LNCaP clone FGC (cell line): Measurements from ENCODE around the gene SPANXN1.
"Not testable (repeated sequence)": the region's sequence is repeated elsewhere in the genome, so short reads cannot be mapped to it uniquely, and the experiment has no call there.

Experiments
- DNase-seq: peaks from one replicate; pipeline ENCODE4 v3.0.0-alpha.2; 2011; ENCODE audit warnings: low read depth
- H3K4me3 ChIP-seq: 2 replicates; pipeline ENCODE4 v1.5.1; 2011; ENCODE audit warnings: mild to moderate bottlenecking, low read depth, low read length, control low read depth
- TF ChIP-seq, protein P1 (sequence below): IDR thresholded peaks from 2 replicates; pipeline ENCODE4 v1.5.1; 2012; ENCODE audit warnings: mild to moderate bottlenecking; ENCODE audit not compliant: control insufficient read depth, insufficient read depth; ENCODE audit errors: extremely low read depth

SPANXN1 gene, protein sequence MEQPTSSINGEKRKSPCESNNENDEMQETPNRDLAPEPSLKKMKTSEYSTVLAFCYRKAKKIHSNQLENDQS

DNA sequence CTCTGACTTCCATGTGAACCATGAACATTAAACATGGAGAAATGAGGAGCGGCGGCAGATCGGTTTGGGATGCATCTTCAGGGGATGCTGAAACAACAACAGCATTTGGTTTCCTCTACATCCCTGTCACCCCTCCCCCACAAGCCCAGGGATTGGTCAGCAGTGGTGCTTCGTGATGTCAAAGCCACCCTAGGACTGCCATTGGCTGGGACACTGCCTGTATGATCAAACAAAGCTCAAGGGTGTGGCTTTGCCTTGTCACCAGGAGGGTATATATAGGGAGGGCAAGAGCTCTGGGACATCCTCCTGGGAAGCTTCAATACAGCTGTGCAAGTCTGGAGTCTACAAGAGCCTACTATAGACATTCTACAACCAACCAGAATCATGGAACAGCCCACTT is at the start of gene SPANXN1:
SPANXN1 (plus strand) TSS at position 301 of the 400 bp plus-strand sequence; CDS start at position 385, 84 bp downstream.
- not testable (repeated sequence) for DNase-seq, H3K4me3 ChIP-seq

DNA sequence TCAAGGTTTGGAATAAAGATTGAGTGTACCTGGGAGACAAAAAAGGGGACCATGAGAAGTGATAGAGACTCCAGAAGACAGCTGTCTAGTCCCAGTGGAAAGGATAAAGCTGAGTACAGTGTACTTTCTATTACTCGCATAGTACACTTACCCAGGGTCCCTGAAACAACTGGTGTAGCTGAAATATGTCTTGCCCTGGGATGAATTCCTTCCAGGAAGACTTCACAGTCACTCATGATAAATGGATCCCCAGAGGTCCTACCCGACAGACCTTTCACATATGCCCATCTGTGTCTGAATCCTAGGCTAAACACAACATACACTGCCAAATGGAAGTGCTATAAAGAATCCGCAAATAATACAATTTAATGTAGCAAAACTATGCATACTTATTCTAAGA is 48.2 kb upstream of the SPANXN1 start:
- TF ChIP-seq, protein P1, sequence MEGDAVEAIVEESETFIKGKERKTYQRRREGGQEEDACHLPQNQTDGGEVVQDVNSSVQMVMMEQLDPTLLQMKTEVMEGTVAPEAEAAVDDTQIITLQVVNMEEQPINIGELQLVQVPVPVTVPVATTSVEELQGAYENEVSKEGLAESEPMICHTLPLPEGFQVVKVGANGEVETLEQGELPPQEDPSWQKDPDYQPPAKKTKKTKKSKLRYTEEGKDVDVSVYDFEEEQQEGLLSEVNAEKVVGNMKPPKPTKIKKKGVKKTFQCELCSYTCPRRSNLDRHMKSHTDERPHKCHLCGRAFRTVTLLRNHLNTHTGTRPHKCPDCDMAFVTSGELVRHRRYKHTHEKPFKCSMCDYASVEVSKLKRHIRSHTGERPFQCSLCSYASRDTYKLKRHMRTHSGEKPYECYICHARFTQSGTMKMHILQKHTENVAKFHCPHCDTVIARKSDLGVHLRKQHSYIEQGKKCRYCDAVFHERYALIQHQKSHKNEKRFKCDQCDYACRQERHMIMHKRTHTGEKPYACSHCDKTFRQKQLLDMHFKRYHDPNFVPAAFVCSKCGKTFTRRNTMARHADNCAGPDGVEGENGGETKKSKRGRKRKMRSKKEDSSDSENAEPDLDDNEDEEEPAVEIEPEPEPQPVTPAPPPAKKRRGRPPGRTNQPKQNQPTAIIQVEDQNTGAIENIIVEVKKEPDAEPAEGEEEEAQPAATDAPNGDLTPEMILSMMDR = no peak
- no peak for DNase-seq
- no peak overlapping the region for H3K4me3 ChIP-seq

DNA sequence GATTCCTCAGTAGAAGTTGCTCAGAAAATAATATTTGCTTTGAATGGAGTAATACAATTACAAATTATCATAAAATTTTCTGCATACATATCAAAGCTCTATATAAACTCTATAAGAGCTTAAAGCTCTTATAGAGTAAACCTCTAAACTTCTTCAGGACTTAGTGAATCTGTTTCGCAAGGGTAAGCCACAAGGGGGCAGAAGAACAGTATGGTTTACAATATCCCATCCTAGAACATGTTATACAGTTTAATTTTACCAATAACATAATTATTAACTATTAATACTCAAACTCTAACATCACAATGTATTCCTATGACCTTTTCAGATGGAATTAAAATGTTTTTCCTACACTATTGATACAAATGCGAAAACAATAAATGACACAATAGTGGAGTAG is 33.8 kb upstream of the SPANXN1 start:
- TF ChIP-seq, protein P1 = peak; percentile 33
- H3K4me3 ChIP-seq = no peak overlapping the region
- DNase-seq = no peak

DNA sequence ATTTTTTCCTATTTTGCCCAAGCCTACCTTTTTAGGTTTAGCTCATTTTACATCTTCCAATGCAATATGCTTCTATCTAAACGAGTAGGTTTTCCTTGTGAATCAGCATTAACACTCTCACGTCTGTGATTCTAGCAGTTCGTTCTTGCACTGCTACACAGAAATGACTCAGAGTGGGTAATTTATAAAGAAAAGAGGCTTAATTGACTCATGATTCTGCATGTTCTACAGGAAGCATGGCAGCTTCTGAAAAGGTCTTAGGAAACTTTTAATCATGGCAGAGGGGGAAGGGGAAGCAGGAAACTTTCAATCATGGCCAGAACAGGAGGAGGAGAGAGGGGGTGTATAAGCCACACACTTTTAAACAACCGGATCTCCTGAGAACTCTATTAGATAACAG is 44.9 kb downstream of the SPANXN1 start:
- no peak for DNase-seq
- no peak overlapping the region for H3K4me3 ChIP-seq
- TF ChIP-seq, protein P1 = no peak
